ENCODE data around the gene TSPAN31. TPM values are rescaled to one million over a fixed set of nuclear protein-coding genes. Genes with fewer than 3 reads are reported as not detected.
"Not testable (repeated sequence)": the region's sequence is repeated elsewhere in the genome, so short reads cannot be mapped to it uniquely, and the experiment has no call there.

Gene TSPAN31
- total RNA-seq, 1 donor from 2014 or later, result 109 TPM

DNA sequence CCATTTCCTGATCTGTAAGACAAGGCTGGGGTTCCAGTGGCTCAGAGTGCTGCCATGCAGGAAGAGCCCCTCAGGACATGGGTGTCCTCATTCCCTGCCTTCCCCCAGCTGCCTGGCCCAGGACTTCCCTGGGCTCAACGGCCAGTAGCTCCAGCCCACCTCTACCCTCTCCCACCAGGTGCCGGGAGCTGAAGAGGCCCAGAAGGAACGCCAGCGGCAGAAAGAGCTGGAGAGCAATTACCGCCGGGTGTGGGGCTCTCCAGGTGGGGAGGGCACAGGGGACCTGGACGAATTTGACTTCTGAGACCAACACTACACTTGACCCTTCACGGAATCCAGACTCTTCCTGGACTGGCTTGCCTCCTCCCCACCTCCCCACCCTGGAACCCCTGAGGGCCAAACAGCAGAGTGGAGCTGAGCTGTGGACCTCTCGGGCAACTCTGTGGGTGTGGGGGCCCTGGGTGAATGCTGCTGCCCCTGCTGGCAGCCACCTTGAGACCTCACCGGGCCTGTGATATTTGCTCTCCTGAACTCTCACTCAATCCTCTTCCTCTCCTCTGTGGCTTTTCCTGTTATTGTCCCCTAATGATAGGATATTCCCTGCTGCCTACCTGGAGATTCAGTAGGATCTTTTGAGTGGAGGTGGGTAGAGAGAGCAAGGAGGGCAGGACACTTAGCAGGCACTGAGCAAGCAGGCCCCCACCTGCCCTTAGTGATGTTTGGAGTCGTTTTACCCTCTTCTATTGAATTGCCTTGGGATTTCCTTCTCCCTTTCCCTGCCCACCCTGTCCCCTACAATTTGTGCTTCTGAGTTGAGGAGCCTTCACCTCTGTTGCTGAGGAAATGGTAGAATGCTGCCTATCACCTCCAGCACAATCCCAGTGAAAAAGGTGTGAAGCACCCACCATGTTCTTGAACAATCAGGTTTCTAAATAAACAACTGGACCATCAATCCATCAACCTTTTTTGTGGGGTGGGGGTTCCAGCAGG lies 23.9 kb upstream of the TSPAN31 start:
- no peaks in the 10 kb centered on the region for H3K27me3 ChIP-seq (ENCODE audit: control insufficient read depth, insufficient read depth, low read length)
- no peak for TF ChIP-seq CTCF (IDR thresholded peaks at IDR 0.05; ENCODE audit: insufficient read depth, low read length, severe bottlenecking)
- no peak overlapping the region for H3K4me3 ChIP-seq (ENCODE audit: low read depth, low read length)
- no peak for FAIRE-seq
- peaks cover 8% of the 10 kb centered on the region for H3K36me3 ChIP-seq (ENCODE audit: control insufficient read depth, insufficient read depth, low read length)
- no peak for DNase-seq (ENCODE audit: low read depth)

DNA sequence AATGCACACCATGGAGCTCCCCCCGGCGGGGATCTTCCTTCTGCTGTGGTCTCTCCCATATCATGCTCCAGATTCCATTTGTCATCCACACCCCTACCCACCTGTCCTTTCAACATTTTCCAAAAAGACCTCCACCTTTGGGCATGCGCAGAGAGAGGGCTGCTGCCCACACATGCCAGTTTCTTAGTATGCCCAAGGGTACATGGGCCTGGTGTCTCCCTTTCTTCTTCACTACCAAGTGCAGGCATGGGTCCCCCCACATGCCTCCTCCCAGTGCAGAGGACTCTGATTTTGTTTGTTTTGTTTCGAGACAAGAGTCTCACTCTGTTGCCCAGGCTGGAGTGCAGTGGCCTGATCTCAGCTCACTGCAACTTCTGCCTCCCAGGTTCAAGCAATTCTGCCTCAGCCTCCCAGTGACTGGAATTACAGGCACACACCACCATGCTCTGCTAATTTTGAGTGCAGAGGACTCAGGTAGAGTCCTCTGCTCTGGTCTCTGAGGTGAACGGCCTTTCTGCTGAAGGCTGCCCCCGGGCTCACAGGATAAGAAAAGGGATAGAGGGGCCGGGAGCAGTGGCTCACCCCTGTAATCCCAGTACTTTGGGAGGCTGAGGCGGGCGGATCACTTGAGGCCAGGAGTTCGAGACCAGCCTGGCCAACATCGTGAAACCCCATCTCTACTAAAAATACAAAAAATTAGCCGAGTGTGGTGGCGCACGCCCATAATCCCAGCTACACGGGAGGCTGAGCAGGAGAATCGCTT lies 22.8 kb upstream of the TSPAN31 start:
- H3K27me3 ChIP-seq (ENCODE audit: control insufficient read depth, insufficient read depth, low read length); H3K36me3 ChIP-seq (ENCODE audit: control insufficient read depth, insufficient read depth, low read length); FAIRE-seq; H3K4me3 ChIP-seq (ENCODE audit: low read depth, low read length); DNase-seq (ENCODE audit: low read depth): not testable (repeated sequence)

DNA sequence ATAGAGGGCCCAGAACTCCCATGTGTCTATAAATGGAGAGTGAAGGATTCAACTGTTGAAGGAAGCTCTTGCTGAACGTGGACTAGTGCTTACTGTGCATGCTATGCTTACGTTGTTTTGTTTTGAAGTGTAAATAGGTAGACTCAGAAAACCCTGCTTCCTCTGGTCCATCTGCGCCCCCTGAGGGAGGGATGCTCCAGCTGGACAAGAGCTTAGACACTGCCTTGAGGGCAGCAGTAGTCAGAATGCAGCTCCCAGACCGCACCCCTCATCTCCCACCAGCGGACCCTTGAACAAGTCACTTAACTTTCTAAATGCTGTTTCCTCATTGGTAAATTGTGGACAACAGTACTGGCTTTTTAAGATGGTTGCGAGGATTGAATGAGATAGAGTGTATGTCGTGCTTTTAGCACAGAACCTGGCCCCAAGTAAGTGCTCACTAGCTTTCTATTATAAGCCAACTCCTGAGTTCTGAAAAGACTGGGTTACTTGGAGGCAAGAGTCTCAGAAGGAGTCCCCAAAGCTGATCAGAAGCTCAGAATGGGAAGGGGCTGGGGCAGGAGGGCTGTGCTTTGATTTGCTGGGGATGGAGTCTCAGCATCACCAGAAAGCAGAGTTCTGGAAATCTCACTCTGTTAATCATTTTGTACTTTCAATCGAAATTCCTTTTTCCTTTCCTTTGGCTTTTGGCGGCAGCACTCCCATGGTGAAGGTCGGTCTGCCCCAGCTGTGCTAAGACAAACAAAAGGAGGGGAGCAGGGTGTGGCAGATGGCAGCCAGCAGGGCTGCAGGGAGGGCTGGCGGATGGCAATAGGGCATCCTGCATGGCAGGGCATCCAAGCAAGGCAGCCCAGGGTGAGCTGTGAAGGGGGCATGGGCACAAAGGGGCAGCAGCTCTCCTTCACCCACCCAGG lies 21.9 kb upstream of the TSPAN31 start:
- no peak for FAIRE-seq

GRCh38 chr12:57723630-57723962 lies 21.2 kb upstream of the TSPAN31 start:
- peaks cover 5% of the 10 kb centered on the region for H3K36me3 ChIP-seq (ENCODE audit: control insufficient read depth, insufficient read depth, low read length)
- H3K27me3 ChIP-seq (ENCODE audit: control insufficient read depth, insufficient read depth, low read length), result no peaks in the 10 kb centered on the region
- no peak for TF ChIP-seq CTCF (IDR thresholded peaks at IDR 0.05; ENCODE audit: insufficient read depth, low read length, severe bottlenecking)
- no peak for FAIRE-seq
- H3K4me3 ChIP-seq (ENCODE audit: low read depth, low read length), result no peak overlapping the region
- DNase-seq (ENCODE audit: low read depth), result no peak

More for the DNA sequence above, 21.9 kb upstream of the TSPAN31 start:
- no peaks in the 10 kb centered on the region for H3K27me3 ChIP-seq (ENCODE audit: control insufficient read depth, insufficient read depth, low read length)
- TF ChIP-seq CTCF (IDR thresholded peaks at IDR 0.05; ENCODE audit: insufficient read depth, low read length, severe bottlenecking), result no peak
- no peak overlapping the region for H3K4me3 ChIP-seq (ENCODE audit: low read depth, low read length)
- no peak for DNase-seq (ENCODE audit: low read depth)
- H3K36me3 ChIP-seq (ENCODE audit: control insufficient read depth, insufficient read depth, low read length), result peaks cover 5% of the 10 kb centered on the region

DNA sequence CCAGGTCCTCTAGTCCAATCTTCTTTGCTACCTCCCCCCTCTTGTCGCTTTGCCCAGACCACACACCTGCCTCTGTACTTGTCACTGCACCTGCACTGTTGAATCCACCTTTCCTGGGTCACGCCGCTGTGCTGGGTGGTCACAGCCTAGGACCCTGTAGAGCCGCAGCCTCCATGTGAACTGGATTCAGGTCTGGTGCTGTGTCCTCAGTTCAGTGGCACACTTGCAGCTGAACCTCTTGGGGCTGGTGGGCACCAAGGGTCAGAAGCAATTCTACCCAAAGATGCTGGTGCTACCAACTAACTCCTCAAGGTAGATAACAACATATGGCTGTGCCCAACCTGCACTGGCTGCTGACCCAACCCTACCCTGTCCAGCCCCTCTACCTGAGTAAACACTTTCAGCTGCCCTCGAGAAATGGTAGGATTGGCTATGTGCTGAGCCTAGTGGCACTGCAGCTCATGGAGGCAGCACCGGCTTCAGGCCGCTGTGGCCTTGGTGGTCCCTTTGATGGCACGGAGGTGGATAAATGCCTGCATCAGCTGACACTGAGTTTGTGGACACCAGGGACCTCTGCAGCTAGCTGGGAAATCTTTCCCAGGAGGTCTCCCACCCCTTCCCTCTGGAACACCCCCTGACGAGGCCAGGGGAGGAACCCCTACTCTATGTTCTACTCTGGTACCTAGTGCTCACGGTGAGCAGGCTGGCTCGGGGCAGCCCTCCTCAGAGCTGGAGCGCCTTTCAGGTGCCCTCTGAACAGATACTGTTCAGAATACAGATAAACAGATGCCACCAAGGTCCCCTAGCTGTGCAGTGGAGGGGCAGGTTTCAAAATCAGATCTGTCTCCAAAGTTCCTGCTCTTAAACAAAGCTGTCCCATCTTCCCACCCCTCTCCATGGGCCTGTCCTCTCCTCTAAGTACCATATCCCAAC lies 20.6 kb upstream of the TSPAN31 start:
- peaks cover 1% of the 10 kb centered on the region for H3K27me3 ChIP-seq (ENCODE audit: control insufficient read depth, insufficient read depth, low read length)
- FAIRE-seq (no peak), DNase-seq (ENCODE audit: low read depth) (no peak)
- no peak overlapping the region for H3K4me3 ChIP-seq (ENCODE audit: low read depth, low read length)
- no peak for TF ChIP-seq CTCF (IDR thresholded peaks at IDR 0.05; ENCODE audit: insufficient read depth, low read length, severe bottlenecking)
- H3K36me3 ChIP-seq (ENCODE audit: control insufficient read depth, insufficient read depth, low read length), result peaks cover 3% of the 10 kb centered on the region
